HepG2 (cell line): Measurements from ENCODE around the gene TIMP3. TPM values are rescaled to one million over a fixed set of nuclear protein-coding genes. Genes with fewer than 3 reads are reported as not detected.

Source experiments
- ATM ChIP-seq: fragments of 450-650 bp; IDR thresholded peaks from 2 replicates; pipeline ENCODE4 v1.7.1; 2017; ENCODE audit warnings: mild to moderate bottlenecking, borderline replicate concordance
- CEBPG ChIP-seq: IDR thresholded peaks from 2 replicates; pipeline ENCODE4 v1.6.1; 2016
- FOXK1 ChIP-seq: sonication (generic); formaldehyde crosslinking; IDR thresholded peaks from 2 replicates; pipeline ENCODE4 v1.4.0; 2020; ENCODE audit warnings: low read depth, missing genetic modification reagents, borderline replicate concordance
- FOXP4 ChIP-seq: sonication (generic); formaldehyde crosslinking; IDR thresholded peaks from 2 replicates; pipeline ENCODE4 v1.4.0; 2020; ENCODE audit warnings: missing genetic modification reagents
- IKZF5 ChIP-seq: IDR thresholded peaks from 2 replicates; pipeline ENCODE4 v1.6.1; 2018; ENCODE audit warnings: missing genetic modification reagents, mild to moderate bottlenecking, missing compliant biosample characterization
- NR2F2 ChIP-seq: IDR thresholded peaks from 2 replicates; pipeline ENCODE4 v1.6.1; 2012; ENCODE audit warnings: low read depth, inconsistent platforms, borderline replicate concordance
- RAD21 ChIP-seq: fragments of 450-650 bp; formaldehyde crosslinking; IDR thresholded peaks from 2 replicates; pipeline ENCODE4 v1.5.0; 2020; ENCODE audit warnings: mild to moderate bottlenecking
- SRSF1 ChIP-seq: fragments of 200-400 bp; formaldehyde crosslinking; optimal IDR thresholded peaks from 2 replicates; pipeline ENCODE3; 2017; ENCODE audit warnings: mild to moderate bottlenecking, low read depth, low read length, moderate library complexity
- TBX3 ChIP-seq: fragments of 450-650 bp; IDR thresholded peaks from 2 replicates; pipeline ENCODE4 v1.6.1; 2017; ENCODE audit warnings: antibody characterized with exemption, mild to moderate bottlenecking, inconsistent platforms, borderline replicate concordance
- THRA ChIP-seq: sonication (generic); formaldehyde crosslinking; IDR thresholded peaks from 2 replicates; pipeline ENCODE4 v1.4.0; 2020; ENCODE audit warnings: missing genetic modification reagents, borderline replicate concordance
- ZBTB8A ChIP-seq: sonication (generic); formaldehyde crosslinking; IDR thresholded peaks from 2 replicates; pipeline ENCODE4 v1.4.0; 2020; ENCODE audit warnings: mild to moderate bottlenecking, low read depth, missing genetic modification reagents, borderline replicate concordance
- ZMAT5 ChIP-seq: sonication (generic); formaldehyde crosslinking; IDR thresholded peaks from 2 replicates; pipeline ENCODE4 v1.5.0; 2020; ENCODE audit warnings: mild to moderate bottlenecking, low read depth, missing genetic modification reagents, borderline replicate concordance
- ZNF124 ChIP-seq: sonication (generic); formaldehyde crosslinking; IDR thresholded peaks from 2 replicates; pipeline ENCODE4 v1.4.0; 2020; ENCODE audit warnings: missing genetic modification reagents
- ZNF766 ChIP-seq: sonication (generic); formaldehyde crosslinking; IDR thresholded peaks from 2 replicates; pipeline ENCODE4 v1.5.0; 2020; ENCODE audit warnings: missing genetic modification reagents, borderline replicate concordance
- ZNF768 ChIP-seq: sonication (generic); formaldehyde crosslinking; IDR thresholded peaks from 2 replicates; pipeline ENCODE4 v1.4.0; 2020; ENCODE audit warnings: missing genetic modification reagents
- polyA plus RNA-seq, 8 experiments: library from polyadenylated mRNA; depleted of rRNA in 3 of 8; stranded (reverse) in 7 of 8; unstranded in 1 of 8; fragments of >200 nt; fragmentation: Illumina TruSeq in 4 of 8; extraction: Trizol in 4 of 8; gene quantifications; 2 replicates each; pipeline versions ENCODE4 v1.2.1 to v1.2.3, GENCODE V29; 2011 to 2016; ENCODE audit warnings: low read depth in 4 of 8, missing spikeins in 1 of 8, mixed read lengths in 1 of 8; ENCODE audit not compliant: insufficient read depth in 1 of 8
- total RNA-seq, 5 experiments: library from RNA; depleted of rRNA; stranded (reverse); fragments of >200 nt; fragmentation: Illumina TruSeq; extraction: Trizol; gene quantifications; 2 replicates each; pipeline ENCODE4 v1.2.3, GENCODE V29; 2016; ENCODE audit warnings: low read depth in 1 of 5
- TF ChIP-seq, protein P1 (sequence below): sonication (generic); formaldehyde crosslinking; conservative IDR thresholded peaks from 2 replicates; pipeline ENCODE4 v1.8.0; 2022; ENCODE audit warnings: low read depth, missing genetic modification reagents
- TF ChIP-seq, protein P2 (sequence below): sonication (generic); formaldehyde crosslinking; IDR thresholded peaks from 2 replicates; pipeline ENCODE4 v1.5.0; 2020; ENCODE audit warnings: missing genetic modification reagents
- TF ChIP-seq, protein P3 (sequence below): sonication (generic); formaldehyde crosslinking; IDR thresholded peaks from 2 replicates; pipeline ENCODE4 v1.4.0; 2020; ENCODE audit warnings: mild to moderate bottlenecking, missing genetic modification reagents

The TIMP3 gene
- total and polyA plus RNA-seq, 2 of the 13 experiments (the other 11 are each of a cell fraction or from before 2014, with no cell fraction given) = 57.3 to 86.6 TPM

- TF ChIP-seq ZMAT5 (CRISPR knock-in tag) (no peak), TBX3 (no peak), FOXP4 (no peak), ATM (no peak), ZNF124 (CRISPR knock-in tag) (no peak), ZNF766 (CRISPR knock-in tag) (no peak), CEBPG (CRISPR knock-in tag) (no peak), ZBTB8A (CRISPR knock-in tag) (no peak), NR2F2 (0 out of 2 replicates have a peak, but pooled peaks have one; percentile 22), FOXK1 (CRISPR knock-in tag) (no peak), RAD21 (CRISPR knock-in tag) (peak; percentile 88), IKZF5 (CRISPR knock-in tag) (peak; percentile 22; the same call in 1 of the 2 replicates), ZNF768 (no peak), THRA (CRISPR knock-in tag) (no peak; the same call in 1 of the 2 replicates), SRSF1 (no peak)
- TF ChIP-seq, protein P1, sequence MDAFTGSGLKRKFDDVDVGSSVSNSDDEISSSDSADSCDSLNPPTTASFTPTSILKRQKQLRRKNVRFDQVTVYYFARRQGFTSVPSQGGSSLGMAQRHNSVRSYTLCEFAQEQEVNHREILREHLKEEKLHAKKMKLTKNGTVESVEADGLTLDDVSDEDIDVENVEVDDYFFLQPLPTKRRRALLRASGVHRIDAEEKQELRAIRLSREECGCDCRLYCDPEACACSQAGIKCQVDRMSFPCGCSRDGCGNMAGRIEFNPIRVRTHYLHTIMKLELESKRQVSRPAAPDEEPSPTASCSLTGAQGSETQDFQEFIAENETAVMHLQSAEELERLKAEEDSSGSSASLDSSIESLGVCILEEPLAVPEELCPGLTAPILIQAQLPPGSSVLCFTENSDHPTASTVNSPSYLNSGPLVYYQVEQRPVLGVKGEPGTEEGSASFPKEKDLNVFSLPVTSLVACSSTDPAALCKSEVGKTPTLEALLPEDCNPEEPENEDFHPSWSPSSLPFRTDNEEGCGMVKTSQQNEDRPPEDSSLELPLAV (CRISPR knock-in tag) = no peak
- TF ChIP-seq, protein P2, sequence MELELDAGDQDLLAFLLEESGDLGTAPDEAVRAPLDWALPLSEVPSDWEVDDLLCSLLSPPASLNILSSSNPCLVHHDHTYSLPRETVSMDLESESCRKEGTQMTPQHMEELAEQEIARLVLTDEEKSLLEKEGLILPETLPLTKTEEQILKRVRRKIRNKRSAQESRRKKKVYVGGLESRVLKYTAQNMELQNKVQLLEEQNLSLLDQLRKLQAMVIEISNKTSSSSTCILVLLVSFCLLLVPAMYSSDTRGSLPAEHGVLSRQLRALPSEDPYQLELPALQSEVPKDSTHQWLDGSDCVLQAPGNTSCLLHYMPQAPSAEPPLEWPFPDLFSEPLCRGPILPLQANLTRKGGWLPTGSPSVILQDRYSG (CRISPR knock-in tag) = no peak
- TF ChIP-seq, protein P3, sequence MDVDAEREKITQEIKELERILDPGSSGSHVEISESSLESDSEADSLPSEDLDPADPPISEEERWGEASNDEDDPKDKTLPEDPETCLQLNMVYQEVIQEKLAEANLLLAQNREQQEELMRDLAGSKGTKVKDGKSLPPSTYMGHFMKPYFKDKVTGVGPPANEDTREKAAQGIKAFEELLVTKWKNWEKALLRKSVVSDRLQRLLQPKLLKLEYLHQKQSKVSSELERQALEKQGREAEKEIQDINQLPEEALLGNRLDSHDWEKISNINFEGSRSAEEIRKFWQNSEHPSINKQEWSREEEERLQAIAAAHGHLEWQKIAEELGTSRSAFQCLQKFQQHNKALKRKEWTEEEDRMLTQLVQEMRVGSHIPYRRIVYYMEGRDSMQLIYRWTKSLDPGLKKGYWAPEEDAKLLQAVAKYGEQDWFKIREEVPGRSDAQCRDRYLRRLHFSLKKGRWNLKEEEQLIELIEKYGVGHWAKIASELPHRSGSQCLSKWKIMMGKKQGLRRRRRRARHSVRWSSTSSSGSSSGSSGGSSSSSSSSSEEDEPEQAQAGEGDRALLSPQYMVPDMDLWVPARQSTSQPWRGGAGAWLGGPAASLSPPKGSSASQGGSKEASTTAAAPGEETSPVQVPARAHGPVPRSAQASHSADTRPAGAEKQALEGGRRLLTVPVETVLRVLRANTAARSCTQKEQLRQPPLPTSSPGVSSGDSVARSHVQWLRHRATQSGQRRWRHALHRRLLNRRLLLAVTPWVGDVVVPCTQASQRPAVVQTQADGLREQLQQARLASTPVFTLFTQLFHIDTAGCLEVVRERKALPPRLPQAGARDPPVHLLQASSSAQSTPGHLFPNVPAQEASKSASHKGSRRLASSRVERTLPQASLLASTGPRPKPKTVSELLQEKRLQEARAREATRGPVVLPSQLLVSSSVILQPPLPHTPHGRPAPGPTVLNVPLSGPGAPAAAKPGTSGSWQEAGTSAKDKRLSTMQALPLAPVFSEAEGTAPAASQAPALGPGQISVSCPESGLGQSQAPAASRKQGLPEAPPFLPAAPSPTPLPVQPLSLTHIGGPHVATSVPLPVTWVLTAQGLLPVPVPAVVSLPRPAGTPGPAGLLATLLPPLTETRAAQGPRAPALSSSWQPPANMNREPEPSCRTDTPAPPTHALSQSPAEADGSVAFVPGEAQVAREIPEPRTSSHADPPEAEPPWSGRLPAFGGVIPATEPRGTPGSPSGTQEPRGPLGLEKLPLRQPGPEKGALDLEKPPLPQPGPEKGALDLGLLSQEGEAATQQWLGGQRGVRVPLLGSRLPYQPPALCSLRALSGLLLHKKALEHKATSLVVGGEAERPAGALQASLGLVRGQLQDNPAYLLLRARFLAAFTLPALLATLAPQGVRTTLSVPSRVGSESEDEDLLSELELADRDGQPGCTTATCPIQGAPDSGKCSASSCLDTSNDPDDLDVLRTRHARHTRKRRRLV (CRISPR knock-in tag) = no peak
These were observed 25.5 kb upstream of the TIMP3 start (continued) for GRCh38 chr22:32775957-32776356.
